ENCODE measurements around the gene CACNA2D2. TPM values are rescaled to one million over a fixed set of nuclear protein-coding genes. Genes with fewer than 3 reads are reported as not detected.

Gene CACNA2D2
- total and polyA plus RNA-seq, 2 experiments from 2014 or later, result 0.87 to 1.5 TPM

DNA sequence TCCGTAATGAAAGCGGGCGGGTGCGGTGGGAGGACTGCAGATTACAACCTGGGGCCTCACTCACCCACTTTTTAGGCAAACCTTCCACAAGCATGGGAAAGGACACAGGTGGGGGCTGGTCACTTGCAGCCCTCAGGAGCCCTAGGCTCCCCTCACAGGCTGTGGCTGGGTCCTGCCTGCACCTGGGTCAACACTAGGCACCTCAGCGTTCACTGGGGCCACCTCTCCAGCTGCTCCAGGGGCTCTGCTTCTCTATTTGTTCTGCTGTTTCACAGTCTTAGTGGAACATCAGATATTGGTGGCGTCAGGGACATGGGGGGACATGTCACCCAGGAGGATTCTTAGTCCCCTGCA is 114.0 kb downstream of the CACNA2D2 start:
- no peak overlapping the region for H3K27ac ChIP-seq
- TF ChIP-seq EZH2phosphoT487 (IDR thresholded peaks at IDR 0.05; ENCODE audit: low read depth, severe bottlenecking, unreplicated experiment), result no peak
- no peak for TF ChIP-seq EZH2 (IDR thresholded peaks at IDR 0.05; ENCODE audit: borderline replicate concordance)
- TF ChIP-seq, protein P1, sequence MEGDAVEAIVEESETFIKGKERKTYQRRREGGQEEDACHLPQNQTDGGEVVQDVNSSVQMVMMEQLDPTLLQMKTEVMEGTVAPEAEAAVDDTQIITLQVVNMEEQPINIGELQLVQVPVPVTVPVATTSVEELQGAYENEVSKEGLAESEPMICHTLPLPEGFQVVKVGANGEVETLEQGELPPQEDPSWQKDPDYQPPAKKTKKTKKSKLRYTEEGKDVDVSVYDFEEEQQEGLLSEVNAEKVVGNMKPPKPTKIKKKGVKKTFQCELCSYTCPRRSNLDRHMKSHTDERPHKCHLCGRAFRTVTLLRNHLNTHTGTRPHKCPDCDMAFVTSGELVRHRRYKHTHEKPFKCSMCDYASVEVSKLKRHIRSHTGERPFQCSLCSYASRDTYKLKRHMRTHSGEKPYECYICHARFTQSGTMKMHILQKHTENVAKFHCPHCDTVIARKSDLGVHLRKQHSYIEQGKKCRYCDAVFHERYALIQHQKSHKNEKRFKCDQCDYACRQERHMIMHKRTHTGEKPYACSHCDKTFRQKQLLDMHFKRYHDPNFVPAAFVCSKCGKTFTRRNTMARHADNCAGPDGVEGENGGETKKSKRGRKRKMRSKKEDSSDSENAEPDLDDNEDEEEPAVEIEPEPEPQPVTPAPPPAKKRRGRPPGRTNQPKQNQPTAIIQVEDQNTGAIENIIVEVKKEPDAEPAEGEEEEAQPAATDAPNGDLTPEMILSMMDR (IDR thresholded peaks at IDR 0.05; ENCODE audit: poor library complexity), result no peak
- H2AFZ ChIP-seq, result no peak overlapping the region
- DNase-seq (ENCODE audit: low spot score), result no peak
- H3K36me3 ChIP-seq (replicated peaks; ENCODE audit: insufficient read depth, low read depth), result no peaks in the 10 kb centered on the region
- H3K4me3 ChIP-seq, result no peak overlapping the region
- no peaks in the 10 kb centered on the region for H3K79me2 ChIP-seq
- H4K20me1 ChIP-seq (ENCODE audit: insufficient read depth, poor library complexity, severe bottlenecking), result no peaks in the 10 kb centered on the region
- no peaks in the 10 kb centered on the region for H3K4me1 ChIP-seq (ENCODE audit: insufficient read depth)
- H3K27me3 ChIP-seq, result no peaks in the 10 kb centered on the region
- H3K9me3 ChIP-seq (ENCODE audit: low read depth), result no peaks in the 10 kb centered on the region
- H3K9me2 ChIP-seq (replicated peaks; ENCODE audit: insufficient read depth), result no peaks in the 10 kb centered on the region
- 86% methylated on average over 6 of the region's 6 CpGs for WGBS (ENCODE audit: low lambda C conversion rate, missing lambda C conversion rate)
- no peak overlapping the region for H3K4me2 ChIP-seq

DNA sequence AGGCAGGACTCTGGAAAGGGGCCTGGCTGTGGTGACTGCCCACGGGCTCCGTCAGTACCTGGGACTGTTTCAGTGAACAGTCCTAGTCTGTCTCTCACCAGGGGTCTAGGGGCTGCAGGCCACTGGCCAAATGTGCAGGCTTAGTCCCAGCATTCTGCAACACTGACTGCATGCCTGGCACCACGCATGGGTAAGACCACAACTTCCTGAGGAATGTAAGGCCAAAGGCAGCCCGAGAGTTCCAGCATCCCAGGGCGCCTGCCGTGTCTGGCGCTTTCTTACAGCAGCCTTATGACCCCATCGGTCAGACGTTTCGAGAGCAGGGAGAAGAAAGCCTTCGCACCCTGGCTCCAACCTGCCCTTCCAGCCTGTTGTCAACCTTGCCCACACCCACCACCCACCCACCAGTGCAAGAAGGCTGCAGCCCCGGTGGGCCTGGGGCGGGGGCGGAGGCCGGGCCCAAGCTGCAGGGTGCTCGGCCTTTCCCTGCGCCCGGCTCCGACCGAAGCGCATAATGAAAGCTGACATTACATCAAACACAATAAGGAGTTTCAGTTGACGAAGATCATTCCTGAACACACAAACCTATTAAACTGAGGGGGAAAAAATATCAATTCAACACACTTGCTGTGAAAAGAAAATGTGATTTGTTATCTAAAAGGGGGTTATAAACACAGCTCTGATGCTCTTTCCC is 114.6 kb downstream of the CACNA2D2 start:
- Histone ChIP-seq H3K79me2 (no peaks in the 10 kb centered on the region), H3K4me3 (no peak overlapping the region), H3K27ac (no peak overlapping the region), H3K9me3 (ENCODE audit: low read depth) (no peaks in the 10 kb centered on the region), H3K9me2 (replicated peaks; ENCODE audit: insufficient read depth) (no peaks in the 10 kb centered on the region), H3K36me3 (replicated peaks; ENCODE audit: insufficient read depth, low read depth) (no peaks in the 10 kb centered on the region), H3K27me3 (no peaks in the 10 kb centered on the region), H3K4me2 (no peak overlapping the region), H3K4me1 (ENCODE audit: insufficient read depth) (no peaks in the 10 kb centered on the region), H2AFZ (no peak overlapping the region), H4K20me1 (ENCODE audit: insufficient read depth, poor library complexity, severe bottlenecking) (no peaks in the 10 kb centered on the region)
- 87% methylated on average over 22 of the region's 22 CpGs for WGBS (ENCODE audit: low lambda C conversion rate, missing lambda C conversion rate)
- TF ChIP-seq EZH2 (IDR thresholded peaks at IDR 0.05; ENCODE audit: borderline replicate concordance) (no peak), EZH2phosphoT487 (IDR thresholded peaks at IDR 0.05; ENCODE audit: low read depth, severe bottlenecking, unreplicated experiment) (no peak)
- TF ChIP-seq, protein P1 (IDR thresholded peaks at IDR 0.05; ENCODE audit: poor library complexity), result peak; percentile 1
- DNase-seq (ENCODE audit: low spot score), result no peak

DNA sequence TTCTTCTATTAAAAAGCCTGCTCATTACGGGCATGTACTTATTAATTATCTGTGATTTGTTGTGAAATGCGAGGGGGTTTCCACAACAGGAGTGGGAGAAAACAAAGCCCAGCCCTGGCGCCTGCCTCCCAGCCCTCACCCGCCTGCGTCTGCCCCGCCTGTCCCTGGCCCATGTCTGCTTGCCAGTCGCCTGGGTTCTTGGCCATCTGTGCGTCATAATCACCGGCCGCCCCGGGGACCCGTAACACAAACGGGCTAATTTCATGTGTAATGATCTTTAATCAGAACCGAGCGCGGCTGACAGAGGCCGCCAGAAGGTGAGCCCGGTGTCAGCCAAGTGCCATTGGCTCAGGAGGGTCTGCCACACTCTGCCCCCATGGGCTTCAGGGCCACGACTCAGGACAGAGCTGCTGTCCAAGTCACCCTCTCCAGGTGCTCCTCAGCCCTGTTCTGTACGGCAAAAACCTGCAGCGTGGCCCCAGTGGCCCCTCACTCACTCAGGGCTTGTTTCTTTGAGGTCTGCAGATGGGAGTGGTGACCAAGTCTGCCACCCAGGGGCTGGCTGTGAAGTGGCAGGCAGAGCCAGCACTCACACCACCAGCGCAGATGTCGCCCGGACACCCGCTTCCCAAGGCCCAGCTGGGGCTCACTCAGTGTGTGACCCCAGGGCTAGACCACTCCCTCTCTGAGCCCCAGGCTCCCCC is 115.3 kb downstream of the CACNA2D2 start:
- WGBS (ENCODE audit: low lambda C conversion rate, missing lambda C conversion rate), result 80% methylated on average over 25 of the region's 25 CpGs
- no peaks in the 10 kb centered on the region for H3K79me2 ChIP-seq

More for the DNA sequence above, 115.3 kb downstream of the CACNA2D2 start:
- TF ChIP-seq, protein P1 (IDR thresholded peaks at IDR 0.05; ENCODE audit: poor library complexity), result peak; percentile 28
- no peak for TF ChIP-seq EZH2 (IDR thresholded peaks at IDR 0.05; ENCODE audit: borderline replicate concordance)
- Histone ChIP-seq H3K4me3 (no peak overlapping the region), H3K4me1 (ENCODE audit: insufficient read depth) (no peaks in the 10 kb centered on the region), H3K27me3 (no peaks in the 10 kb centered on the region), H4K20me1 (ENCODE audit: insufficient read depth, poor library complexity, severe bottlenecking) (no peaks in the 10 kb centered on the region), H3K27ac (no peak overlapping the region), H3K9me3 (ENCODE audit: low read depth) (no peaks in the 10 kb centered on the region), H2AFZ (no peak overlapping the region), H3K36me3 (replicated peaks; ENCODE audit: insufficient read depth, low read depth) (no peaks in the 10 kb centered on the region), H3K9me2 (replicated peaks; ENCODE audit: insufficient read depth) (no peaks in the 10 kb centered on the region), H3K4me2 (no peak overlapping the region)
- DNase-seq (ENCODE audit: low spot score), result peak; percentile 30
